Measurements from ENCODE around the gene LAPTM5. TPM values are rescaled to one million over a fixed set of nuclear protein-coding genes. Genes with fewer than 3 reads are reported as not detected.

Gene LAPTM5
- total RNA-seq, 4 donors from 2014 or later = 8.9 to 75.4 (median 40.4) TPM

DNA sequence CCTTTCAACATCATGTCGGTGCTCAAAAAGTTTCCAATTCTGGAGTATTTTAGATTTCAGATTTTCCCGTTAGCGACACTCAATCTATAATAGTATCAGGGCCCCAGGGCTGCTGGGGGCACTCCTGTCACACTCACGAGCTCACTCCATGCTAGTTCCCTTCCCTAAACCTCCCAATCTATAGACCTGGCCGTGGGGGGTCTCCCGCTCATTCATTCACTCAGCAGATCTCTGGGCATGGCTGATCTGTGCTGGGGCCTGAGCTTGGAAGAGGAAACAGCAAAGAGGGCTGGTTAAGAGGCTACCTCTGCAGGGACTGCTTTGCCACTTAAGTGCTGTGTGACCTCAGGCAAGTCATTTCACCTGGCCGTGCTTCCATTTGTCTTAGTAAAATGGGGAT lies 46.8 kb upstream of the LAPTM5 start:
- Histone ChIP-seq H3K4me1 (peaks cover 0 to 38% (median 12%) of the 10 kb centered on the region in 3 donors), H3K27me3 (no peaks in the 10 kb centered on the region), H3K36me3 (no peaks in the 10 kb centered on the region), H3K9me3 (no peaks in the 10 kb centered on the region), H3K4me3 (no peak overlapping the region), H3K27ac (no peak overlapping the region)
- 87 to 92% methylated on average over 5 to 6 of the region's 7 CpGs for WGBS, 2 donors (ENCODE audit: low coverage in 1 of 2)
- no peak for ATAC-seq
- TF ChIP-seq, protein P1, sequence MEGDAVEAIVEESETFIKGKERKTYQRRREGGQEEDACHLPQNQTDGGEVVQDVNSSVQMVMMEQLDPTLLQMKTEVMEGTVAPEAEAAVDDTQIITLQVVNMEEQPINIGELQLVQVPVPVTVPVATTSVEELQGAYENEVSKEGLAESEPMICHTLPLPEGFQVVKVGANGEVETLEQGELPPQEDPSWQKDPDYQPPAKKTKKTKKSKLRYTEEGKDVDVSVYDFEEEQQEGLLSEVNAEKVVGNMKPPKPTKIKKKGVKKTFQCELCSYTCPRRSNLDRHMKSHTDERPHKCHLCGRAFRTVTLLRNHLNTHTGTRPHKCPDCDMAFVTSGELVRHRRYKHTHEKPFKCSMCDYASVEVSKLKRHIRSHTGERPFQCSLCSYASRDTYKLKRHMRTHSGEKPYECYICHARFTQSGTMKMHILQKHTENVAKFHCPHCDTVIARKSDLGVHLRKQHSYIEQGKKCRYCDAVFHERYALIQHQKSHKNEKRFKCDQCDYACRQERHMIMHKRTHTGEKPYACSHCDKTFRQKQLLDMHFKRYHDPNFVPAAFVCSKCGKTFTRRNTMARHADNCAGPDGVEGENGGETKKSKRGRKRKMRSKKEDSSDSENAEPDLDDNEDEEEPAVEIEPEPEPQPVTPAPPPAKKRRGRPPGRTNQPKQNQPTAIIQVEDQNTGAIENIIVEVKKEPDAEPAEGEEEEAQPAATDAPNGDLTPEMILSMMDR (IDR thresholded peaks at IDR 0.05) = no peak
- no peak for TF ChIP-seq POLR2A (IDR thresholded peaks at IDR 0.05)
- no peak for TF ChIP-seq EP300 (IDR thresholded peaks at IDR 0.05)
- TF ChIP-seq POLR2AphosphoS5 (IDR thresholded peaks at IDR 0.05) = no peak

DNA sequence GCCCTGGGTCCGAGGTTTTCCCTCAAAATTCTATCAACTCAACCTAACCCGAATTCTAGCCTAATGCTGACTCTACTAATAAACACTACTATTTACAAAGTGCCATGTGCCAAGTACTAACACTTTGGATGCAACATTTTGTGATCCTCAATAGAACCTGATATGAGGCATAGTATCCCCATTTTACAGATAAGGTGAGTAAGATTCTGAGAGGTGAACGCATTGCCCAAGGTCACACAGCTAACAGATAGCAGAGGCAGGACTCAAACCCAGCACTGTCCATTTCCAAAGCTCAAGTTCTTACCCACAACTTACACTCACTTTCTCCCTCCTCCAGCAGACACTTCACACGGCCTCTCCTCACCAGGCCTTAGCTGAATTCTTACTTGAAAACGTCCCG lies 46.0 kb upstream of the LAPTM5 start:
- Histone ChIP-seq H3K4me1 (peaks cover 0 to 38% (median 13%) of the 10 kb centered on the region in 3 donors), H3K27me3 (no peaks in the 10 kb centered on the region), H3K9me3 (no peaks in the 10 kb centered on the region), H3K27ac (no peak overlapping the region), H3K4me3 (no peak overlapping the region), H3K36me3 (no peaks in the 10 kb centered on the region)
- WGBS, 2 donors (ENCODE audit: low coverage in 1 of 2) = 73 to 94% methylated on average over 3 of the region's 6 CpGs
- ATAC-seq = no peak
- no peak for TF ChIP-seq EP300 (IDR thresholded peaks at IDR 0.05)
- no peak for TF ChIP-seq POLR2A (IDR thresholded peaks at IDR 0.05)
- TF ChIP-seq, protein P1 (IDR thresholded peaks at IDR 0.05) = no peak
- TF ChIP-seq POLR2AphosphoS5 (IDR thresholded peaks at IDR 0.05) = no peak

DNA sequence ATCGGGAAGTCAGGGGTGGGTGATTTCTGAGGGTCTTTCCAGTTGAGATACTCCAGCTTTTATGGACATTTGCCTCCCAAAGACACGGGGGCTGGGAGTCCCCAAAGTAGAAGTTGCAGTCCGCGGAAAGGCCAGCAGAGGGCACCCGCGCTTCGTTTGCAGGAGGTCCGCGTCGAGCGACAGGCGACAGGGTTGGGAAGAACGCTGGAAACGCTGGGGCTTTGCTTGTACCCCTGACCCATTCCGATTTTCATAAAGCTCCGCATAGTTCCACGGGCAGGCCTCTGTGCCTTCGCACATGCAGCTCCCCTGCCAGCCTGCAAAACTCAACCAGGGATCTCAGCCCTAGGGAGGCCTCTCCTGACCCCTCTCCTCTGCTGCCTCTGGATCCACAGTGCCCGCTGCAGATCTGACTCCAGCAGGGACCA lies 44.2 kb upstream of the LAPTM5 start:
- TF ChIP-seq POLR2A (IDR thresholded peaks at IDR 0.05) (no peak), POLR2AphosphoS5 (IDR thresholded peaks at IDR 0.05) (peak; percentile 16), EP300 (IDR thresholded peaks at IDR 0.05) (no peak)
- TF ChIP-seq, protein P1 (IDR thresholded peaks at IDR 0.05) = peak in 3 of 4 experiments; percentile 93 to 99 (median 94)
- H3K27ac ChIP-seq = peak overlapping the region in 1 of 4 donors; percentile 41
- H3K4me1 ChIP-seq = peaks cover 0 to 36% (median 13%) of the 10 kb centered on the region in 3 donors
- no peaks in the 10 kb centered on the region for H3K27me3 ChIP-seq
- peak overlapping the region in 1 of 2 donors; percentile 14 for H3K4me3 ChIP-seq
- no peaks in the 10 kb centered on the region for H3K9me3 ChIP-seq
- peak; percentile 62 for ATAC-seq
- 0% methylated on average over 5 to 7 of the region's 19 CpGs for WGBS, 2 donors (ENCODE audit: low coverage in 1 of 2)
- H3K36me3 ChIP-seq = no peaks in the 10 kb centered on the region

DNA sequence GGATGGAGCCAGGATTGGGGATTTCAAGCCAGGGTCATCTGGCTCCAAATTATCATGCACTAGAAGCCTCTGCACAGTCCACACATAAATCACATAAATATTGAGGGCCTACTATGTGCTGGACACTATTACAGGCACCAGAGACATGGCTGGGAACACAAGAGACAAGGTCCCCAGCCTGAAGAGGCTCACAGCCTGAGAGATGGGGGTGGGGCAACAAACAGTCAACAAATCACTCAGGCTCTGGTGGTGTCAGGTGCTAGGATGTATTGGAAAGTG lies 41.6 kb upstream of the LAPTM5 start:
- H3K4me3 ChIP-seq = no peak overlapping the region
- H3K27ac ChIP-seq = peak overlapping the region in 3 of 4 donors; percentile 54 to 63 (median 60)
- no peaks in the 10 kb centered on the region for H3K9me3 ChIP-seq
- peaks cover 0 to 34% (median 13%) of the 10 kb centered on the region in 3 donors for H3K4me1 ChIP-seq
- H3K36me3 ChIP-seq = no peaks in the 10 kb centered on the region
- TF ChIP-seq EP300 (IDR thresholded peaks at IDR 0.05) = no peak
- TF ChIP-seq POLR2A (IDR thresholded peaks at IDR 0.05) = no peak
- TF ChIP-seq, protein P1 (IDR thresholded peaks at IDR 0.05) = no peak
- H3K27me3 ChIP-seq = no peaks in the 10 kb centered on the region
- ATAC-seq = no peak

DNA sequence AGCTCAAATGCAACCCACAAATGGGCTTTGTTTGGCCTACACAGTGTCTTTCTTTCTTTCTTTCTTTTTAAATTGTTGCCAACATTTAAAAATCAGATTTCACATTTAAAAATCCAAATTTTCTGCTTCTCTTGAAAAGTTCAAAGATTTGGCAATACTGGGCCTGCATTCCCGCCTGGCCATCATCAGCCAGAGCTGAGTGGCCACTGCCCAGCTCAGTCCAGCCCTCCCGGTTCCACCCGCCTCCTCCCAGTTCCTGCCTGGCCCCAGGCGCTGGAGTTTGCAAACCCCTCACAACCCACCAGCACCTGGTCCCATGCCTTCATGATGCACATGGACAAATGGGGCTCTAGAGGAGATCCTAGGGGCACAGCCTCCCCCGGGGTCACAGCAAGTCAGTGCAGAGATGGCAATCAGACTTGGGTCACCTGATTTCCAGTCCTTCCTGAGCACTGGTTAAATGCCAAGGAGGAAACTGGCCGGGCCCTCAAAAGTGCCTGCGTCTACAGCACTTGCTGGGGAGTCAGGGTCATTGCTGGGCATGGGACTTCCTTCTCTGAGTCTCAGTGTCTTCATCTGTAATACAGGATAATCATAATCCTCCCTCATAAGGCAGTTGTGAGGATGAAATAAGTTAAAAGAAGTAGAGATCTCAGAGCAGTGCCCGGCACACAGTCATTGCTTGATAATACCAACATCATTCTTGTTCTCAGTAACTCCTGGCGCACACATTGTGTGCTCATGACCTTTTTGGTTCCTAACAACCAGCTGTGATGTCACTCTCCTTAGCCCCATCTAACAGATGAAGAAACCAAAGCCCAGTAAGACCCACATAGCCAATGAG lies 41.0 kb upstream of the LAPTM5 start:
- Histone ChIP-seq H3K4me1 (peaks cover 0 to 34% (median 13%) of the 10 kb centered on the region in 3 donors), H3K9me3 (no peaks in the 10 kb centered on the region), H3K27me3 (no peaks in the 10 kb centered on the region), H3K36me3 (no peaks in the 10 kb centered on the region), H3K4me3 (no peak overlapping the region), H3K27ac (peak overlapping the region in 3 of 4 donors; percentile 54 to 63 (median 60))
- no peak for TF ChIP-seq POLR2AphosphoS5 (IDR thresholded peaks at IDR 0.05)
- TF ChIP-seq POLR2A (IDR thresholded peaks at IDR 0.05) = no peak
- TF ChIP-seq EP300 (IDR thresholded peaks at IDR 0.05) = no peak
- TF ChIP-seq, protein P1 (IDR thresholded peaks at IDR 0.05) = no peak
- ATAC-seq = peak; percentile 53
- 70 to 75% methylated on average over 4 to 6 of the region's 9 CpGs for WGBS, 2 donors (ENCODE audit: low coverage in 1 of 2)

All from gastroesophageal sphincter (tissue), 4 donors.